Retinal pigment epithelial cell (primary cell): ENCODE data around the gene GALNT9.

Source experiments
- DNase-seq: peaks from one replicate; pipeline ENCODE4 v3.0.0-alpha.2; 2010; ENCODE audit warnings: low read depth
- H3K4me3 ChIP-seq: 2 replicates; pipeline ENCODE4 v1.5.1; 2011; ENCODE audit warnings: mild to moderate bottlenecking, low read length, control low read depth, moderate library complexity
- CTCF ChIP-seq: conservative IDR thresholded peaks from 2 replicates; pipeline ENCODE4 v1.5.1; 2011; ENCODE audit warnings: low read depth, low read length, control low read depth, inconsistent platforms

GALNT9 gene

GRCh38 chr12:132236129-132236929 lies 93.1 kb downstream of the GALNT9 start:
- no peak for TF ChIP-seq CTCF
- DNase-seq = no peak

GRCh38 chr12:132235116-132235820 lies 94.1 kb downstream of the GALNT9 start:
- DNase-seq = no peak
- no peak for TF ChIP-seq CTCF
- no peak overlapping the region for H3K4me3 ChIP-seq

More at GRCh38 chr12:132236129-132236929, 93.1 kb downstream of the GALNT9 start:
- H3K4me3 ChIP-seq = no peak overlapping the region

GRCh38 chr12:132230381-132230780 lies 99.0 kb downstream of the GALNT9 start:
- DNase-seq = no peak
- H3K4me3 ChIP-seq = no peak overlapping the region
- no peak for TF ChIP-seq CTCF

- no peak for DNase-seq
- no peak for TF ChIP-seq CTCF
- no peak overlapping the region for H3K4me3 ChIP-seq
Measured at GRCh38 chr12:132229926-132230325, 99.5 kb downstream of the GALNT9 start.

GRCh38 chr12:132229193-132229760 lies 100.1 kb downstream of the GALNT9 start:
- no peak for TF ChIP-seq CTCF
- DNase-seq = no peak
- no peak overlapping the region for H3K4me3 ChIP-seq

GRCh38 chr12:132228476-132229192 lies 100.8 kb downstream of the GALNT9 start:
- no peak overlapping the region for H3K4me3 ChIP-seq
- no peak for DNase-seq
- no peak for TF ChIP-seq CTCF
